HG02798 (cell line): Measurements from ENCODE around the gene KLF6.

ENCODE experiments used
- ATAC-seq: cut with Tn5 transposase; IDR thresholded peaks from one replicate; pipeline ENCODE4 v1.9.1; 2021; ENCODE audit warnings: mild to moderate bottlenecking; ENCODE audit not compliant: unreplicated experiment, poor library complexity

Gene KLF6

DNA sequence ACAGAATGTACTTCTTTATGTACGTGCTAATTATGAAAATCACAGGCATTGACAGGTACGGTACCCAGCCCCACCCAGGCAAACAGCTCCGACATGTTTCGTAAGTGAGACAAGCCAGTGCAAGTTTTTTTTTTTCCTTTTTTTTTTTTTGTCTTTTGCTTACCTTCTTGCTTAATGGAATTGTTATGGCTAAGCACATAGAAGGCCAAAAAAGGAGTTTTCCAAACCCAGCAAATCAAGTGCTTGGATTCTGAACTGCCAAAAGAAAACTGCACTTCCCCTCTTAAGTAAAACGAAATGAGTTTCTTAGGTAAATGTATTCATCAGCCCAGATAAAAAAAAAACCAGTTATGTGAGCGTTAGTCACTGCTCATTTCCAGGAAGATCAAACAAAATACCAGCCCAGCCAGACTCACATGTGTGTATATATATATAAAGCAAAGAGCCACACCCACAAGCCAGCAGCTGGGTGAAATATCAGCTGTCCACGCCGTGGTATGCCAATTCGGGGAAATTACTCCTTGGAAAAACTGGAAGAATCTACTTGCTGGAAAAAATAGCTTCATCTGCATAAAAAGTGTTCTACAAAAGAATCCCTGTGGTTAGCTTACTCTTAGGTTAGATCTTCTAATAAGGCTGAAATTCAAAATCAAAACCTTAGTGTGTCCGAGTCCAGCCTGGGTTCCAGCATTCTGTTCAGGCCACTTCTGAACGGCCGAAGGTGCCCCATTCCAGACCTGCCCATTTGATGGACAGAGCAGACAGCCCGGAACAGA lies 8.0 kb downstream of the KLF6 start:
- no peak for ATAC-seq

DNA sequence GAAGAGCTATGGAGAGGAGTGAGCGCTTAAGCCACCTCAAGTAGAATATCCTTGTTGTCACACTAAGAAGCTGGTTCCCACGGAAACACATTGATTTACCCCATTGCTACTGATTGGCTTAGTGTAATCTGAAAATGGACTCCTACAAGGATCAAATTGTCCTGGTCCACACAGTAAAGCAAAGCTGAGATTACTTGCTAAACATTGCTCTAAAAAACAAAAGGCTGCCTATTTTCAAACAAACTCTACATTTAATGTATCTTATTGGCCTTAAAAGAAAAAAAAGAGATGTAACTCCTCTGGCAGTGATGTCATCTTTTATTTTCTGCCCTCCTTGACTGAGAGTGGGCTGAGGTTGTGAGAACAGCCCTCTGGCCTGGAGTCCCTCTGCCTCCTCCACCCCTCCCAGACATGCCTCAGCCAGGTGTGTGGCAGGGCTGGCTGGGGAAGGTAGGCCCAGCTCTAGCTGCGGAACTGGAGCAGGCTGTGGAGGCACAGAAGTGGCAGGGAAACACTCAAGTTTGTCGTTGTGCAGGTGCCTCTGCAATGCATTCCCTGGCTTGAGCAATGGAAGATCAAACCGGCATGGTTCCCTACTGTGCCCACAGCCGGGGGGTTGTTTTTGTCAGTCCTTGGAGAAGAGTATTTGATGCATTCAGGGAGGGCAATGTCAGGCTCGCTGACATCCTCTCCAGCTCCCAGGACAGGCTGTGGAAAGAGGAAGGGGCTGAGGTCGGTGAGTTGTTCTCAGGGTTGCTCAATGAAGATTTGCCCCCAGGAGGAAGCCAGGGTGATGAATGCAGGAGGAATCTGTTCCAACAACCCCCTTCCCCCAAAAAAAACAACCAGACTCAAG lies 9.1 kb downstream of the KLF6 start:
- no peak for ATAC-seq

GRCh38 chr10:3774814-3775695 lies 10.0 kb downstream of the KLF6 start:
- ATAC-seq, result no peak

GRCh38 chr10:3774018-3774813 lies 10.8 kb downstream of the KLF6 start:
- ATAC-seq, result no peak

DNA sequence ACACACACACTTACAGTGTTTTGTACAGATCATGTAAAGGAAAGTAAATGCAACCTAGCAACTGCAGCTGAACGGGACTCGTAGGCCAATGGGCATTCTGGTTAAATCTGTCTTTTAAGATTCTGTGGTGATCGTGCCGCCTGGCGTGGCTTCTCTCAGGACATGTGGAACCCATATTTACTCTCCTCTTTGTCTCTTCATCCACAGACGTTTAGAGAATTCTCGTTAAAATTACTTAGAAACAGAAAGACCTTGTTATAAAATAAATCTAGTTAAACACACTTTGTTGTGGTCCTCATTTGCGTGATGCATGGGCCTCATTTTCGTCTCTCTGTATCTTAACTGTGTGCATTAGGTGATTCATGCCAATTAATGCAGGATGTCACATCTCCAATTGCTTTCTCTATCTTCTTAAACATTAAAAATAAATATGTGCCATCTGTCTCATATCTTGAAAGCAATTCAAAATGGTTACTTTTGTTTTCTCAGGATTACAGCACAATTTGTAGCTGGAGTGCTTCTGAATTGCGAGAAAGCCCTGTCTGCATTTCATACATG lies 11.5 kb downstream of the KLF6 start:
- ATAC-seq, result no peak

DNA sequence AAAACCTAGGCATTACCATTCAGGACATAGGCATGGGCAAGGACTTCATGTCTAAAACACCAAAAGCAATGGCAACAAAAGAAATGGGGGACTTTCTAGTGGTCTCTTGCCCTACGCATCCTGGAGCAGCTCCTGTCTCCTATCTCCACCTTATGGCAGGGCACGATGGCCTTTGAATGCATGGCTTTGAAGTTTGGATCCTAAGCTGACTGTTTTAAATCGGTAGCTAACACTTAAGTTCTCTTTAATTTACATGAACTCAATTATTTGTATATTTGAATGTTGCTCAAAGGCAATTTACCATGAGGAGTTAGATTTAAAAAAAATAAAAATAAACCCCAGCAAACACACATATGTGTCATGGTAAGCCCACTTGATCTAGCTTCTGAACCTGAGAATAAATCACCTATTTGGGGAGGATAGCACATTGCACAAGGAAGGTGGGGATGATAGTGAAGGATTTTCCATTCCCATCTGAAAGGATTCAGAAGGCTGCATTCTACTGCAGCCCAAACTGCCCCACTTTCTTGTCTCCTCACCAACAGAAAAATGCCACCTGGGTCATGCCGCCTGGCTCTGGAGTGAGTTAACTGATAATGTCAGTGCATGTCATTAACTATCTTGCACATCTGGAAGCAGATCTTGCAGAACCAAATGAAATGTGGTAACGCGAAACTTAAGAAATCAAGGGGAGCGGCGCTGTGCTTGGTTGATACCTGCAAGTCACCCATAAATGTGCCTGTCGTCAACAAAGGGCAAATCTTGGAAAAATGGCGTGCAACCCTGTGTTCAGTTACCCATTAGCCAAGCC lies 12.4 kb downstream of the KLF6 start:
- no peak for ATAC-seq

- no peak for ATAC-seq
Observed at GRCh38 chr10:3770611-3771110, 14.3 kb downstream of the KLF6 start.

DNA sequence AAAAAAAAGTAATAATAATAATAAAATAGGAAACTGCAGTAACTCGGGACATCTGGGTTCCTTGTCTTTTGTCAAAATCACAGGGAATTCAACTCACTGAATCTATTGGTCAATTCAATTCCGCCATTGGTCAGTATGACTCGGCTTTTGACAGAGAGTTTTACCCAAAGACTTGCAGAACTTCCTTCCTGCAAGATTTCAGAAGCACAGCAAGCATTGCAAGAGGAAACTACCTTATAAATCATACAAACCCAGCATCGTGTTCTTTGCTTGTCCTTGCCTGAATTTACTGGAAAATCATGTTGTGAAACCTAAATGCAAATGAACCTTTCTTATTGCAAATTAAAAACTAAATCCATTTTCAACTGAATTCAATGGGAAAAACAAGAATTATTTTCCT lies 15.5 kb downstream of the KLF6 start:
- no peak for ATAC-seq

- ATAC-seq, result no peak
Observed at GRCh38 chr10:3766046-3766756, 18.8 kb downstream of the KLF6 start.

- ATAC-seq, result no peak
Observed at GRCh38 chr10:3765146-3765545, 19.9 kb downstream of the KLF6 start.

- no peak for ATAC-seq
Observed at GRCh38 chr10:3764626-3765112, 20.3 kb downstream of the KLF6 start.

DNA sequence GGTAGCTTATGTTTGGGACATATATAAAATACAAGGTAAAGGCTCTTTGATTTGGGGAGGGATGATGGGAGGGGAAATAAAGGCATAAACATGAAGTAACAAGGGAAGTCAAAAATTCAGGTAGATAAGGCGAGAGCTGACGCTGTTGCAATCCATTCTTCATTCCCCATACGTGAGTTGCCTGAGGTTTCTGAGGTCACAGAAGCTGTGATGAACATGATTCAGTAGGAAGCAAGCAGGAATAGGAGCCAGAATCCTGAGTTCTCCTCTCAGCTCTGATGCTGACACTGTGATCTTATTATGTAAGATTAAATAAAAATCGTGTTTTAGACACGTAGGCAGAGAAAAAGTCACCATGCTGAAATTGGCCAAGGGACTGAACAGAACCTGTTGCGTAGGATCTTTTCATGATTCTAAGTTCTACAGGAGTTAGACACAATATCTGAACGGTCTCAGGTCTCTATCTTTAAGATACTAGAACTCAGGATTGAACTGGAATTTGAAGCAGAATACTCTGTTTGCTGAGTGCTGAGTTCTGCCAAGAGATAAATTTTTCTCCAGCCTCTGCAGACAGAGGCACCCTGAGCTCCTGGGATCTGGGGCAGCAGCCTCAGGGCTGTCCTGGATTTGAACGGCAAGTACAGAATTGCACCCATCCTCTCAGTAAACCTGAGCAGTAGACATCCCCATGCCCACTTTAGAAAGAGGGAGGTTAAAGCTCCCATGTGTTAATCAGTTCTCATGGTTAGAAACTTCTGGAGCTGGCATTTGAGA lies 21.0 kb downstream of the KLF6 start:
- no peak for ATAC-seq

- no peak for ATAC-seq
Observed at GRCh38 chr10:3763035-3763456, 22.0 kb downstream of the KLF6 start.

- ATAC-seq, result no peak
Observed at GRCh38 chr10:3762309-3762708, 22.7 kb downstream of the KLF6 start.

DNA sequence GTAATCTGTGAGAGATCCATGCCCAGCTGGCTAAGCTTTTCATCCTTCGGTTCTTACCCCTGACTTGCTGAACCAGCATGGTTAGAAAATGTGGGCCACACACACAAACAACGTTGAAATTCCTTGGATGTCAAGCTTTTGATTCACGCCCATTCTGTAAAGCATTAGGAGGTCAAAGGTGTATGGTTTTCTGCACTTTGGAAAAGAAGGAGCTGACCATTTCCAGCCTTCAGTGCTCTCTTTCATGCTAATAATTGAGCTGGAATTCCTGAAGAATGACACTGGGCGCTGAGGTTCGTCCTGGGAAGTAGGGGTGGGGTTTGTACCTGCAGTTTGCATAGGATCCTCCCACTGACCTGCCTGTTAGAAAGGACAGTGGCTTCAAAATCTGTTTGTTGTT lies 23.1 kb downstream of the KLF6 start:
- no peak for ATAC-seq

- peak; percentile 42 for ATAC-seq
Observed at GRCh38 chr10:3761021-3761686, 23.9 kb downstream of the KLF6 start.
